A549 (cell line): ENCODE data around the gene SND1.

Source experiments
- CHD4 ChIP-seq: fragments of 200-600 bp; sonication (generic); IDR thresholded peaks from 2 replicates; pipeline ENCODE4 v1.6.1; 2016; ENCODE audit warnings: antibody characterized with exemption, mild to moderate bottlenecking, borderline replicate concordance
- CTCF ChIP-seq: fragments of >200 bp; sonication (Bioruptor Twin); formaldehyde crosslinking; IDR thresholded peaks from 3 replicates; pipeline ENCODE4 v1.5.1; 2016
- EHMT2 ChIP-seq: fragments of 200-600 bp; sonication (generic); IDR thresholded peaks from 2 replicates; pipeline ENCODE4 v1.6.1; 2016; ENCODE audit warnings: antibody characterized with exemption, low read depth, mild to moderate bottlenecking, moderate library complexity
- EP300 ChIP-seq, 2 experiments: fragments of >200 bp; sonication (Bioruptor Twin); formaldehyde crosslinking; IDR thresholded peaks; 2 replicates in 1 of 2; 3 replicates in 1 of 2; pipeline ENCODE4 v1.6.1; 2016 to 2017
- JUN ChIP-seq, 2 experiments: fragments of >200 bp; sonication (Bioruptor Twin); formaldehyde crosslinking; IDR thresholded peaks; 2 replicates in 1 of 2; 3 replicates in 1 of 2; pipeline ENCODE4 v1.6.1; 2016 to 2017
- MAFK ChIP-seq: fragments of 450-650 bp; IDR thresholded peaks from 2 replicates; pipeline ENCODE4 v1.6.1; 2014; ENCODE audit not compliant: partially characterized antibody
- MAZ ChIP-seq: fragments of 150-350 bp; IDR thresholded peaks from 2 replicates; pipeline ENCODE4 v1.6.1; 2014; ENCODE audit warnings: antibody characterized with exemption, low read depth, low read length, borderline replicate concordance
- POLR2A ChIP-seq: IDR thresholded peaks from 2 replicates; pipeline ENCODE4 v1.6.1; 2012; ENCODE audit warnings: mild to moderate bottlenecking, low read length
- RAD21 ChIP-seq, 2 experiments: fragments of >200 bp in 1 of 2; sonication (Bioruptor Twin) in 1 of 2; formaldehyde crosslinking in 1 of 2; IDR thresholded peaks in 1 of 2; conservative IDR thresholded peaks in 1 of 2; 2 replicates in 1 of 2; 3 replicates in 1 of 2; pipeline ENCODE4 v1.6.1; 2012 to 2018; ENCODE audit warnings: inconsistent platforms in 1 of 2
- REST ChIP-seq: fragments of 200-600 bp; sonication (generic); IDR thresholded peaks from 2 replicates; pipeline ENCODE4 v1.6.1; 2016; ENCODE audit warnings: antibody characterized with exemption, mild to moderate bottlenecking, moderate library complexity
- ZNF302 ChIP-seq: fragments of 250-450 bp; sonication (Bioruptor Pico); IDR thresholded peaks from 2 replicates; pipeline ENCODE4 v1.9.0; 2021; ENCODE audit warnings: inconsistent platforms, mild to moderate bottlenecking, moderate library complexity

DNA sequence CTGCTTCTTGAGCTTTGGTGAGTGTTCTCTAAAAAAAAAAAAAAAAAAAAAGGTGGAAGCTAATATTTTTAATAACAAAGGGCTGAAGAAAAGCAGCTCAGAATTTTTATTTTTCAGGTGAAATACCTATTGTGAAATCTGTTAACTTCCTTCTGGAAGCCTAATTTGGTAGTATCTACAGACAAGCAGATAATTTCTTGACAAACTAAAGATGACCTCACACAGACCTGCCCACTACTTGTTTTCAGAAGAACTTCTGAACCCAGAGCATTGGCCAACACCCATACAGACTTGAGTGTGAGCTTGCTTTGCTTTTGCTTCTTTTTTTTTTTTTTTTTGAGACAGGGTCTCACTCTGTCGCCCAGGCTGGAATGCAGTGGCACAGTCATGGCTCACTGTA is 348.1 kb downstream of the SND1 start:
- TF ChIP-seq MAFK (no peak), CTCF (no peak), POLR2A (no peak), CHD4 (no peak), ZNF302 (CRISPR knock-in tag) (no peak), EHMT2 (no peak), MAZ (no peak), RAD21 (conservative IDR thresholded peaks at IDR 0.05 in 1 of 2, IDR thresholded peaks at IDR 0.05 in 1 of 2) (no peak), REST (no peak), JUN (IDR thresholded peaks at IDR 0.05) (no peak), EP300 (IDR thresholded peaks at IDR 0.05) (no peak)
